Measurements from ENCODE around the gene RPEL1.
"Not testable (repeated sequence)": the region's sequence is repeated elsewhere in the genome, so short reads cannot be mapped to it uniquely, and the experiment has no call there.

RPEL1 gene

GRCh38 chr10:103245587-103245986 lies at the start of gene RPEL1:
Gene RPEL1 (plus strand): TSS chr10:103245887. CDS start chr10:103245997, 110 bp downstream.
- not testable (repeated sequence) for DNase-seq

- DNase-seq, result no peak
Measured at GRCh38 chr10:103196516-103196915, 49.2 kb upstream of the RPEL1 start.

- DNase-seq, result no peak
Measured at GRCh38 chr10:103197174-103197573, 48.5 kb upstream of the RPEL1 start.

- no peak for DNase-seq
Measured at GRCh38 chr10:103197903-103198302, 47.8 kb upstream of the RPEL1 start.

- no peak for DNase-seq
Measured at GRCh38 chr10:103198648-103199047, 47.0 kb upstream of the RPEL1 start.

- no peak for DNase-seq
Measured at GRCh38 chr10:103199488-103199887, 46.2 kb upstream of the RPEL1 start.

- DNase-seq, result no peak
Measured at GRCh38 chr10:103202319-103202718, 43.4 kb upstream of the RPEL1 start.

- DNase-seq, result no peak
Measured at GRCh38 chr10:103203466-103203865, 42.2 kb upstream of the RPEL1 start.

- no peak for DNase-seq
Measured at GRCh38 chr10:103204353-103205255, 41.1 kb upstream of the RPEL1 start.

GRCh38 chr10:103205401-103205800 lies 40.3 kb upstream of the RPEL1 start:
- not testable (repeated sequence) for DNase-seq

- DNase-seq, result not testable (repeated sequence)
Measured at GRCh38 chr10:103206715-103207114, 39.0 kb upstream of the RPEL1 start.

GRCh38 chr10:103207141-103207540 lies 38.5 kb upstream of the RPEL1 start:
- no peak for DNase-seq

GRCh38 chr10:103207643-103208042 lies 38.0 kb upstream of the RPEL1 start:
- DNase-seq, result not testable (repeated sequence)

- DNase-seq, result not testable (repeated sequence)
Measured at GRCh38 chr10:103210262-103210661, 35.4 kb upstream of the RPEL1 start.

GRCh38 chr10:103215601-103216000 lies 30.1 kb upstream of the RPEL1 start:
- DNase-seq, result no peak

- DNase-seq, result not testable (repeated sequence)
Measured at GRCh38 chr10:103216362-103216761, 29.3 kb upstream of the RPEL1 start.

GRCh38 chr10:103224133-103224532 lies 21.6 kb upstream of the RPEL1 start:
- no peak for DNase-seq

GRCh38 chr10:103224721-103225120 lies 21.0 kb upstream of the RPEL1 start:
- DNase-seq, result not testable (repeated sequence)

GRCh38 chr10:103225939-103226338 lies 19.7 kb upstream of the RPEL1 start:
- DNase-seq, result no peak

- no peak for DNase-seq
Measured at GRCh38 chr10:103227416-103227815, 18.3 kb upstream of the RPEL1 start.

- no peak for DNase-seq
Measured at GRCh38 chr10:103231047-103231551, 14.6 kb upstream of the RPEL1 start.

- DNase-seq, result no peak
Measured at GRCh38 chr10:103232131-103232673, 13.5 kb upstream of the RPEL1 start.

GRCh38 chr10:103232772-103233488 lies 12.8 kb upstream of the RPEL1 start:
- no peak for DNase-seq

Data from stimulated activated naive CD4-positive, alpha-beta T cell (primary cell).